ENCODE data around the gene CST3. TPM values are rescaled to one million over a fixed set of nuclear protein-coding genes. Genes with fewer than 3 reads are reported as not detected.

CST3 gene
- total and polyA plus RNA-seq, 2 donors = 231 to 465 TPM

DNA sequence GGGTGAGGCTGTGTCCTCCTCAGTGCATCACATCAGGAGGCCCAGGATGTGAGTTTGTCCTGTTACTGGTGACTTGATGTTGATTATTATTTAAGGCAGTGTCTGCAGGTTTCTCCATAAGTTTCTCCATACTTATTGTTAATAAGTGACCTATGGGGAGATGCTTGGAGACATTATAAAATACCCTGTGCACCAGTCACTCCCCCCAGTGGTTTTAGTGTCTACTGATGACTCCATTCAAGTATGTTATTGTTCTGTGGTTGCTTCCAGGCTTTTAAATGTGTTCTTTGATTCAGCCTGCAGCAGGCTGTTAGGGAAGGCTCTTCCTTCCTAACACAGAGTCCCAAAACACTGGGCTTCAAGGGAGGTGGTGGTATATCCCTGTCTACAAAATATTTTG lies 14.6 kb upstream of the CST3 start:
- no peak overlapping the region for H3K27ac ChIP-seq (ENCODE audit: low read depth in 1 of 2, low read length in 1 of 2)
- DNase-seq (ENCODE audit: low read depth in 6 of 9, low spot score in 9 of 9) = no peak
- H3K4me3 ChIP-seq (ENCODE audit: low read length in 2 of 2) = no peak overlapping the region
- peaks cover 0 to 7% of the 10 kb centered on the region in 2 donors for H3K4me1 ChIP-seq (ENCODE audit: control insufficient read depth in 2 of 2, insufficient read depth in 2 of 2, low read length in 2 of 2)
- peaks cover 0 to 23% of the 10 kb centered on the region in 2 donors for H3K27me3 ChIP-seq (ENCODE audit: control insufficient read depth in 2 of 2, insufficient read depth in 1 of 2, low read length in 1 of 2)
- H3K9me3 ChIP-seq (ENCODE audit: control insufficient read depth in 2 of 2, insufficient read depth in 1 of 2, low read length in 1 of 2) = no peaks in the 10 kb centered on the region
- H3K36me3 ChIP-seq (ENCODE audit: control insufficient read depth in 2 of 2, insufficient read depth in 2 of 2, low read length in 1 of 2) = no peaks in the 10 kb centered on the region

DNA sequence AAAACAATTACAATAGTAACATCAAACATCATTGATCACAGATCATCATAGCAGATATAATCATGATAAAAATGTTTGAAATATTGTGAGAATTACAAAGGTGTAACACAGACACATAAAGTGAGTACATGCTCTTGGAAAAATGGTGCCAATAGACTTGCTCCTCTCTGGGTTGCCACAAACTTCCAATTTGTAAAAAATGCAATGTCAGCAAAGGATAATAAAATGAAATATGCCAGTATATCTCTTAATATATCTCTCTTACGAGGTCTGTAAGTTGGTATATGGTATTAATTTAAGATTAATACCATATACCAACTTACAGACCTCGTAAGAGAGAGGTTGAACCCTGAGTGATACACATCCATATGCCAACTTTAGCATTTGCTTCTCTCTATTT lies 13.4 kb upstream of the CST3 start:
- Histone ChIP-seq H3K4me1 (ENCODE audit: control insufficient read depth in 2 of 2, insufficient read depth in 2 of 2, low read length in 2 of 2) (peaks cover 0 to 9% of the 10 kb centered on the region in 2 donors), H3K36me3 (ENCODE audit: control insufficient read depth in 2 of 2, insufficient read depth in 2 of 2, low read length in 1 of 2) (no peaks in the 10 kb centered on the region), H3K9me3 (ENCODE audit: control insufficient read depth in 2 of 2, insufficient read depth in 1 of 2, low read length in 1 of 2) (no peaks in the 10 kb centered on the region), H3K4me3 (ENCODE audit: low read length in 2 of 2) (no peak overlapping the region), H3K27me3 (ENCODE audit: control insufficient read depth in 2 of 2, insufficient read depth in 1 of 2, low read length in 1 of 2) (peaks cover 0 to 16% of the 10 kb centered on the region in 2 donors), H3K27ac (ENCODE audit: low read depth in 1 of 2, low read length in 1 of 2) (no peak overlapping the region)
- WGBS = 96% methylated on average over 2 of the region's 2 CpGs
- DNase-seq (ENCODE audit: low read depth in 6 of 9, low spot score in 9 of 9) = no peak

DNA sequence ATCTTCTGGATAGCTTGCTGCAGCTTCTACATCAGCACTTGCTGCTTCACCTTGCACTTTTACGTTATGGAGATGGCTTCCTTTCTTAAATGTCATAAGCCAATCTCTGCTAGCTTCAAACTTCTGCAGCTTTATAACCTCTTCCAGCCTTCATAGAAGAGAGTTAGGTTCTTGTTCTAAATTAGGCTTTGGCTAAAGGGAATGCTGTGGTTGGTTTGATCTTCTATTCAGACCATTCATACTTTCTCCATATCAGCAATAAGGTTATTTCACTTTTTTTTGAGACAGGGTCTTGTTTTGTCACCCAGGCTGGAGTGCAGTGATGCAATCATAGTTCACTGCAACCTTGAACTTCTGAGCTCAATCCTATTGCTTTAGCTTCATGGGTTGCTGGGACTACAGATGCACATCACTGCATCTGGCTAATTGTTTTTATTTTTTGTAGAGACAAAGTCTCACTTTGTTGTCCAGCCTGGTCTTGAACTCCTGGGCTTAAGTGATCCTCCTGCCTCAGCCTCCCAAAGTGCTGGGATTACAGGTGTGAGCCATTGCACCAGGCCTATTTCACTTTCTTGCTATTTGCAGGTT lies 12.2 kb upstream of the CST3 start:
- peaks cover 0 to 8% of the 10 kb centered on the region in 2 donors for H3K27me3 ChIP-seq (ENCODE audit: control insufficient read depth in 2 of 2, insufficient read depth in 1 of 2, low read length in 1 of 2)
- H3K27ac ChIP-seq (ENCODE audit: low read depth in 1 of 2, low read length in 1 of 2) = no peak overlapping the region
- DNase-seq (ENCODE audit: low read depth in 6 of 9, low spot score in 9 of 9) = no peak
- no peak overlapping the region for H3K4me3 ChIP-seq (ENCODE audit: low read length in 2 of 2)
- H3K4me1 ChIP-seq (ENCODE audit: control insufficient read depth in 2 of 2, insufficient read depth in 2 of 2, low read length in 2 of 2) = peaks cover 0 to 9% of the 10 kb centered on the region in 2 donors
- no peaks in the 10 kb centered on the region for H3K9me3 ChIP-seq (ENCODE audit: control insufficient read depth in 2 of 2, insufficient read depth in 1 of 2, low read length in 1 of 2)
- no peaks in the 10 kb centered on the region for H3K36me3 ChIP-seq (ENCODE audit: control insufficient read depth in 2 of 2, insufficient read depth in 2 of 2, low read length in 1 of 2)
- 94% methylated on average over 1 of the region's 1 CpG for WGBS

DNA sequence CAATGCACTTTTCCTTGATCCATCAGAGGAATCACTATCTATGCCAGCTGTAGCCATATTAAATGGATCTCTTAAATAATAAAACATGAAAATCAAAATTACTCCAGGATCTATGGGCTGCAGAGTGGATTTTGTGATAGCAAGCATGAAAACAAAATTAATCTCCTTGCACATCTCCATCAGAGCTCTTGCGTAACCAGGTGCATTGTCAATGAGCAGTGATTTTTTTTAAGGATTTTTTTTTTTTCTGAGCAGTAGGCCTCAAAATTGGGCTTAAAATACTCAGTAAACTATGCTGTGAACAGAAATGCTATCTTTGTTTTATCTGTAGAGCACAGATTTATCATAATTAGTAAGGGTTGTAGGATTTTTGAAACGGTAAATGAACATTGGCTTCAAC lies 11.5 kb upstream of the CST3 start:
- H3K9me3 ChIP-seq (ENCODE audit: control insufficient read depth in 2 of 2, insufficient read depth in 1 of 2, low read length in 1 of 2) = no peaks in the 10 kb centered on the region

DNA sequence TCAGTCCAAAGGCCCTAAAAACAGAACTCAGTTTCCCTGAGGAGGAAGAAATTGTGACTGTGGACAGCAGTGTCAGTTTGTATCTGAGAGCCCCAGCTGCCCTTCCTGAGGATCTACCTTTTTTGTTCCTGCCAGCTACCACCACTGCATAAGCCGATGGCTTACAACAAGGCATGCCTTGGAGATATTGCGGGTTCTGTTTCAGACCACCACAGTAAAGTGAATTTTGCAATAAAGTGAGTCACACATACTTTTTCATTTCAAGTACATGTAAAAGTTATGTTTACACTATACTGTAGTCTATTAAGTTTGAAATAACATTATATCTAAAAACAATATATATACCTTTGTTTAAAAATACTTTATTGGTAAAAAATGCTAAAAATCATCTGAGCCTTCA lies 9.6 kb upstream of the CST3 start:
- DNase-seq (ENCODE audit: low read depth in 6 of 9, low spot score in 9 of 9) = no peak
- no peaks in the 10 kb centered on the region for H3K36me3 ChIP-seq (ENCODE audit: control insufficient read depth in 2 of 2, insufficient read depth in 2 of 2, low read length in 1 of 2)
- 97% methylated on average over 2 of the region's 2 CpGs for WGBS
- no peaks in the 10 kb centered on the region for H3K27me3 ChIP-seq (ENCODE audit: control insufficient read depth in 2 of 2, insufficient read depth in 1 of 2, low read length in 1 of 2)
- H3K9me3 ChIP-seq (ENCODE audit: control insufficient read depth in 2 of 2, insufficient read depth in 1 of 2, low read length in 1 of 2) = no peaks in the 10 kb centered on the region
- H3K4me1 ChIP-seq (ENCODE audit: control insufficient read depth in 2 of 2, insufficient read depth in 2 of 2, low read length in 2 of 2) = peaks cover 0 to 12% of the 10 kb centered on the region in 2 donors
- no peak overlapping the region for H3K4me3 ChIP-seq (ENCODE audit: low read length in 2 of 2)
- H3K27ac ChIP-seq (ENCODE audit: low read depth in 1 of 2, low read length in 1 of 2) = no peak overlapping the region

More for the DNA sequence above, 11.5 kb upstream of the CST3 start:
- DNase-seq (ENCODE audit: low read depth in 6 of 9, low spot score in 9 of 9) = no peak
- H3K27me3 ChIP-seq (ENCODE audit: control insufficient read depth in 2 of 2, insufficient read depth in 1 of 2, low read length in 1 of 2) = peaks cover 0 to 2% of the 10 kb centered on the region in 2 donors
- H3K27ac ChIP-seq (ENCODE audit: low read depth in 1 of 2, low read length in 1 of 2) = no peak overlapping the region
- 96% methylated on average over 2 of the region's 2 CpGs for WGBS
- no peaks in the 10 kb centered on the region for H3K36me3 ChIP-seq (ENCODE audit: control insufficient read depth in 2 of 2, insufficient read depth in 2 of 2, low read length in 1 of 2)
- no peak overlapping the region for H3K4me3 ChIP-seq (ENCODE audit: low read length in 2 of 2)
- peaks cover 0 to 7% of the 10 kb centered on the region in 2 donors for H3K4me1 ChIP-seq (ENCODE audit: control insufficient read depth in 2 of 2, insufficient read depth in 2 of 2, low read length in 2 of 2)

DNA sequence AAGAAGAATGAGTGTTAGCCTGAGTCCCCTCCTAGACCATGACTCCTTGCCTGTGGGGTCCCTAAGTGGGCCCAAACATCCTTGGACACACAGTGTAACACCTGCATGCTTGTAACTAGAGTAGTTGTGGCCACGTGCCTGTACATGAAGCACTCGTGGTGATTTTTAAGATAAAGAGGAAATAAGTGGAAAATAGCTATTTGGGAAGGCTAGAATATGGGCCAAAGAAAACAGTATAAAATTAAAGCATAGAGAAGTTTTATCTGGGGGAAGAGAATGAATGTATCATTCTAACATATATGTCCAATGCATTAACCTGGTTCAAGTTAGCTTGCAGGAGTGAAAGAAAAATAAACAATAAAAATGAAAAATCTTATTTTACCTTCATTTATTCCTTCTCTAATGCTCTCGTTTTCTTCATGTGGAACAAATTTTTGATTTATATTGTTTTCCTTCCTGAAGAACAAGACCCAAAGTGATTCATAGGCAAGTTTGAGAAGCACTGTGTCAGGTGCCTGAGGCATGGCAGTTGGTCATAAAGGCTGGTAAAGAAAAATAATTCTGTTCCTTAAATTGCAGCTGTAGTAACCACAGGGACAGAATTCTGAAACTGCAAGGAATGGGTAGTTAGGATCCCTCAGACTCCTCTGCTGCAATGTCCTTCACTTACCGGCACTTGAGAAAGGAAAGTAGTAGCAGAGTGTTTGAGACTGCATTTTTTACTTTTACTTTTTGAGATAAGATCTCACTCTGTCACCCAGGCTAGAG lies 8.5 kb upstream of the CST3 start:
- Histone ChIP-seq H3K36me3 (ENCODE audit: control insufficient read depth in 2 of 2, insufficient read depth in 2 of 2, low read length in 1 of 2) (no peaks in the 10 kb centered on the region), H3K27me3 (ENCODE audit: control insufficient read depth in 2 of 2, insufficient read depth in 1 of 2, low read length in 1 of 2) (no peaks in the 10 kb centered on the region), H3K4me3 (ENCODE audit: low read length in 2 of 2) (no peak overlapping the region), H3K9me3 (ENCODE audit: control insufficient read depth in 2 of 2, insufficient read depth in 1 of 2, low read length in 1 of 2) (no peaks in the 10 kb centered on the region), H3K4me1 (ENCODE audit: control insufficient read depth in 2 of 2, insufficient read depth in 2 of 2, low read length in 2 of 2) (peaks cover 4 to 22% of the 10 kb centered on the region in 2 donors), H3K27ac (ENCODE audit: low read depth in 1 of 2, low read length in 1 of 2) (no peak overlapping the region)
- no peak for DNase-seq (ENCODE audit: low read depth in 6 of 9, low spot score in 9 of 9)
- 53% methylated on average over 4 of the region's 4 CpGs for WGBS

DNA sequence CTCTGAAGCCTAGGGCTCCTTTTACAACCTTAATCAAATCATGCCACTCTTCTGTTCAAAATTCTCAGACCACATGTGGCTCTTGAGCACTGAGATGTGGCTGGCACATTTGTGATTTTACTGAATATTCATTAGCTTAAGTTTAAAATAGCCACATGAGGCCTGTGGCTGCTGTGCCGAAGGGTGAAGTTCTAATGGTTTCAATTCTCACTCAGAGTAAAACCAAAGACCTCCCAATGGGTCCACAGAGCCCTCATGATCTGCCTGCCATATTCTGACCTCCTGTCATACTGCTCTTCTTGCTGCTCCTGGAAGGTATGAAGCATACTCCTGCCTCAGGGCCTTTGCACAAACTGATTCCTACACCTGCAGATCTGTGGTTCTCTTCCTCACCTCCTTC lies 7.8 kb upstream of the CST3 start:
- no peak overlapping the region for H3K4me3 ChIP-seq (ENCODE audit: low read length in 2 of 2)
- H3K27ac ChIP-seq (ENCODE audit: low read depth in 1 of 2, low read length in 1 of 2) = no peak overlapping the region
- no peaks in the 10 kb centered on the region for H3K27me3 ChIP-seq (ENCODE audit: control insufficient read depth in 2 of 2, insufficient read depth in 1 of 2, low read length in 1 of 2)
- H3K4me1 ChIP-seq (ENCODE audit: control insufficient read depth in 2 of 2, insufficient read depth in 2 of 2, low read length in 2 of 2) = peaks cover 10 to 29% of the 10 kb centered on the region in 2 donors
- DNase-seq (ENCODE audit: low read depth in 6 of 9, low spot score in 9 of 9) = no peak
- H3K9me3 ChIP-seq (ENCODE audit: control insufficient read depth in 2 of 2, insufficient read depth in 1 of 2, low read length in 1 of 2) = no peaks in the 10 kb centered on the region
- WGBS = 90% methylated on average over 1 of the region's 1 CpG
- H3K36me3 ChIP-seq (ENCODE audit: control insufficient read depth in 2 of 2, insufficient read depth in 2 of 2, low read length in 1 of 2) = no peaks in the 10 kb centered on the region

GRCh38 chr20:23644164-23644563 lies 6.4 kb upstream of the CST3 start:
- WGBS = 99% methylated on average over 7 of the region's 7 CpGs
- Histone ChIP-seq H3K36me3 (ENCODE audit: control insufficient read depth in 2 of 2, insufficient read depth in 2 of 2, low read length in 1 of 2) (no peaks in the 10 kb centered on the region), H3K4me1 (ENCODE audit: control insufficient read depth in 2 of 2, insufficient read depth in 2 of 2, low read length in 2 of 2) (peaks cover 16 to 41% of the 10 kb centered on the region in 2 donors), H3K27me3 (ENCODE audit: control insufficient read depth in 2 of 2, insufficient read depth in 1 of 2, low read length in 1 of 2) (no peaks in the 10 kb centered on the region), H3K27ac (ENCODE audit: low read depth in 1 of 2, low read length in 1 of 2) (no peak overlapping the region), H3K4me3 (ENCODE audit: low read length in 2 of 2) (no peak overlapping the region), H3K9me3 (ENCODE audit: control insufficient read depth in 2 of 2, insufficient read depth in 1 of 2, low read length in 1 of 2) (no peaks in the 10 kb centered on the region)
- no peak for DNase-seq (ENCODE audit: low read depth in 6 of 9, low spot score in 9 of 9)

DNA sequence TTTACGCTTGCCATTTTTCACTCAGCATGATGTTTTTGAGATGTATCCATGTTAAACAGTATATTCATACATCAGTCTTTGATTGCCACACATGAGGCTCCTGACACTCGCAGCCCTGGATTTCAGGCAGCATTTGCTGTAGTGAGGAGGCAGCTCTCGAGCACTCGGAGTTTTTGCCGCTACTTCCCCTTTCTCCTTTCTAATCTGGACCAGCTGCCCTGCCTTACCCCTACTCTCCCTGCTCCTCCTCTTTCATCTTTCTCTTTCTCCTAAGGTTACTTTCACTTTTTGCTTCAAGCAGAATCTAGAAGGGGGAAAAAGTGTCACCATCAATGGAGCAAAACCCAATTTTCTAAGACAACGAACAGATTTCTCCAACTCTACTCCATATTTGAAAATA lies 5.9 kb upstream of the CST3 start:
- 28% methylated on average over 6 of the region's 6 CpGs for WGBS
- no peaks in the 10 kb centered on the region for H3K9me3 ChIP-seq (ENCODE audit: control insufficient read depth in 2 of 2, insufficient read depth in 1 of 2, low read length in 1 of 2)
- DNase-seq (ENCODE audit: low read depth in 6 of 9, low spot score in 9 of 9) = no peak
- H3K4me3 ChIP-seq (ENCODE audit: low read length in 2 of 2) = no peak overlapping the region
- H3K27me3 ChIP-seq (ENCODE audit: control insufficient read depth in 2 of 2, insufficient read depth in 1 of 2, low read length in 1 of 2) = no peaks in the 10 kb centered on the region
- H3K36me3 ChIP-seq (ENCODE audit: control insufficient read depth in 2 of 2, insufficient read depth in 2 of 2, low read length in 1 of 2) = no peaks in the 10 kb centered on the region
- no peak overlapping the region for H3K27ac ChIP-seq (ENCODE audit: low read depth in 1 of 2, low read length in 1 of 2)
- H3K4me1 ChIP-seq (ENCODE audit: control insufficient read depth in 2 of 2, insufficient read depth in 2 of 2, low read length in 2 of 2) = peaks cover 16 to 41% of the 10 kb centered on the region in 2 donors
